A673 (cell line): Measurements from ENCODE around the gene CYP46A1.

Source experiments
- CTCF ChIP-seq: fragments of 300-800, 200-600 bp; sonication (generic); conservative IDR thresholded peaks from 2 replicates; pipeline ENCODE4 v1.5.1; 2017; ENCODE audit warnings: low read depth, mild to moderate bottlenecking, antibody characterized with exemption, low read length, moderate library complexity, mixed read lengths
- EZH2 ChIP-seq: fragments of 200-600 bp; sonication (generic); IDR thresholded peaks from 2 replicates; pipeline ENCODE4 v1.6.1; 2017; ENCODE audit warnings: borderline replicate concordance, low read depth, mild to moderate bottlenecking, mixed read lengths, antibody characterized with exemption, low read length; ENCODE audit not compliant: poor library complexity, severe bottlenecking

GRCh38 chr14:99681832-99682148 is 2.3 kb upstream of the CYP46A1 start:
- TF ChIP-seq CTCF (no peak), EZH2 (no peak)
